Measurements from ENCODE around the gene STK32C.
A peak's percentile ranks its signal among the peaks of the same experiment; 100 is the strongest.

DNA sequence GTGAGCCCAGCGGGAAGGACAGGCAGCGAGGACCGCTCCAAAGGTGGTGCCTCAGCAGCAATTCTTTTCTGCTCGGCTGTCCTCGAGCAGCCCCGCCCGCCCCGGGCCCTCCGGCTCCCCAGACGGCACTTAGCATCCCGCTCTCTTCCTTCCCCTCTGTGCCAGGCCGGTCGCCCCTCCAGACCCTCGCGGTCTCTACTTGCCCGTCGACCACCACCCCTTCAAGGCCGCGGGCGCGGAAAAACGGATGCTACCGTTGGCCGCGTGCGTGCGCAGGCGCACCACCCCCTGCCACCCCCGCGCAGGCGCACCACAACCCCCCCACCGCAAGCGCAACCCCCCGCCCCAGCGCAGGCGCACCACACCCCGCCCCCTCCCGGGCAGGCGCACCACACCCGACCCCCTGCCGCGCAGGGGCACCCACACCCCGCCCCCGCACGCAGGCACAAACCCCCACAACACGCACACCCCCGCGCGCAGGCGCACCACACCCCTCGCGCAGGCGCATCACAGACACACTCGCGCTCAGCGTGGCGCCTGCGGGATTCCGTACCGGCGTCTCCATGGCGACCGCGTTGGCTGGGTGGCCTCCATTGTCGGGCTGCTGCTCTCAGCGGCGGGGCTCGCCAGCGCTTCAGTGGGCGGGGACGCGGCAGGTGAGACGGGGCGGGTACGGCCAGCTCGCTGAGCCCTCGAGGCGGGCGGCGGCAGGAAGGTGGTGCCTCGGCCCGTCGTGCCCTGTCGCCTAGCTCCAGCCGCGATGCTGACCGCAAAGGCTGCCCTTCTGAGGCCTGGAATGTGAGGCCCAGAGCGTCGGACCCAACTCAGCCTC lies 24.1 kb upstream of the STK32C start, which contains the start of gene LRRC27:
- no peak for TF ChIP-seq CTCF (IDR thresholded peaks at IDR 0.05)
- TF ChIP-seq POLR2A (IDR thresholded peaks at IDR 0.05) = peak; percentile 3 to 63
